Measurements from ENCODE around the gene SCNN1G.

SCNN1G gene

GRCh38 chr16:23254338-23254737, 71.8 kb downstream of the SCNN1G start:
- DNase-seq: peak; percentile 51

- no peak for DNase-seq
These were observed 72.5 kb downstream of the SCNN1G start for GRCh38 chr16:23255000-23255399.

DNA sequence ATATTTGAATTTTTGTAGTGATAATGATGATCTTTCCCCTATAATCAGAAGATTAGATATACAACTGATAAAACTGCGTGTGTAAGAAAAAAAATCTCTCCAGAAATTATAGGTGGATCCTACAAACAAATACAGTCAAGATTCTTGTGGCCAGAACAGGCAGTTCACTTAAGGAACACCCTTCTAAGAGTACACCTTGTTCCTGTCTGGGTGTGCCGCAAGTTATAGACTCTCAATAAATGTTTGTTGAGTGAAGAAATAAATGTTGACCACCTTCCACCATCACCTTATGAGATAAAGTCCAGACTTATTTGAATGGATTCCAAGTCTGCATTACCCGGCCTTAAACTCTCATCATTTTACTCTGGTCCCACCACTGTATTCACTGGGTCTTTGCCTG, 73.9 kb downstream of the SCNN1G start:
- no peak for DNase-seq

DNA sequence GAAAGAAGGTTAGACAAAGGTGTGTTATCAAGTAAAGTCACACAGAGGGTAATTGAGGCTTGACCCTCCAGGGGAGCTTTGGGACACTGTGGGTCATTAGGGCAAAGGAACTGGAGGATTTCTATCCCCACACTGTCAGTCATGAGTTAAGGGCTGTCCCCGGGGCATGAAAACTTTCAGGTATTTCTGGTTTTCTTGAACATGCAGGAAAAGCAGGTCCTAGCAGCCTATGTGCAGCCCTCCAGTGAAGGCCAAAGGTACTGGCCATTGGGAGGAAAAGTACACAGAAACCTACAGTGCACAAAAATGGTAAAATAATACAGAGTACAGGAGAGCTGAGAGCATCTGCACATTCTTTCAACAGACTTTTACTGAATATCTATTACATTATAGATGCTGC, 75.1 kb downstream of the SCNN1G start:
- no peak for DNase-seq

DNA sequence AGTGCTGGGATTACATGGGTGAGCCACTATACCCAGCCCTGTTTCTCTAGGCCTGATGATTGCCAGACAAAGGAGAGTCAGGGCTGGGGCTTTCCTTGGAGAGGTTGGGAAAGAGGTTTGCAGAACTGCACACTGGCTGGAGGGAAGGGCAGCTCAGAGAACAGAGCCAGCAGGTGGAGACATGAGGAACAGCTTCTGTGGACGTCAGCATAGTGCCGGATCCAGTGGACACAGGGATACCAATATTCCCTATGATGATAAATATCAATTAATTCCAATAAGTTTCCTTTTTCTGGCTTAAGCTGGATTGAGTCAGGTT, 76.3 kb downstream of the SCNN1G start:
- no peak for DNase-seq
